SH-SY5Y (cell line): ENCODE results near the gene GMDS.

ENCODE experiments used
- GATA2 ChIP-seq: IDR thresholded peaks from 2 replicates; pipeline ENCODE4 v1.6.1; 2011; ENCODE audit warnings: mild to moderate bottlenecking, low read depth, low read length
- GATA3 ChIP-seq: IDR thresholded peaks from 2 replicates; pipeline ENCODE4 v1.6.1; 2011; ENCODE audit warnings: low read depth, mild to moderate bottlenecking, low read length, moderate library complexity

GMDS gene

DNA sequence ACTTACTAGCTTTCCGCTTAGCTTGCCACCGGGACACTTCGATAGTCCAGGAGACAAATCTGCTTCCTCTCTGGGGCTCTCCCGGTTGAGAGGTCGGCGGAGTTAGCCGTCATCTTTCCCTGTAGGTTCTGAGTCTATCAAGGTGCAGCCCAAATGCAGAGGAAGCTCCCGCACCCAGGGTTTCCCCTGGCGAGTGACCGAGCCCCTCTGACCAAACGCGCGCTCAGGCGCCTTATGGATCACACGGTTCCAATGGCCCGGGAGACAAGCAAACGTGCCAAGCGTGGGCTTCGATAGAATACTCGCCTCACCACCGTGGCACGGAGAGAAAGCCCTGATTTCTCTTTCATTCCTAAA, 651.5 kb downstream of the GMDS start:
- TF ChIP-seq GATA2: no peak
- no peak for TF ChIP-seq GATA3

DNA sequence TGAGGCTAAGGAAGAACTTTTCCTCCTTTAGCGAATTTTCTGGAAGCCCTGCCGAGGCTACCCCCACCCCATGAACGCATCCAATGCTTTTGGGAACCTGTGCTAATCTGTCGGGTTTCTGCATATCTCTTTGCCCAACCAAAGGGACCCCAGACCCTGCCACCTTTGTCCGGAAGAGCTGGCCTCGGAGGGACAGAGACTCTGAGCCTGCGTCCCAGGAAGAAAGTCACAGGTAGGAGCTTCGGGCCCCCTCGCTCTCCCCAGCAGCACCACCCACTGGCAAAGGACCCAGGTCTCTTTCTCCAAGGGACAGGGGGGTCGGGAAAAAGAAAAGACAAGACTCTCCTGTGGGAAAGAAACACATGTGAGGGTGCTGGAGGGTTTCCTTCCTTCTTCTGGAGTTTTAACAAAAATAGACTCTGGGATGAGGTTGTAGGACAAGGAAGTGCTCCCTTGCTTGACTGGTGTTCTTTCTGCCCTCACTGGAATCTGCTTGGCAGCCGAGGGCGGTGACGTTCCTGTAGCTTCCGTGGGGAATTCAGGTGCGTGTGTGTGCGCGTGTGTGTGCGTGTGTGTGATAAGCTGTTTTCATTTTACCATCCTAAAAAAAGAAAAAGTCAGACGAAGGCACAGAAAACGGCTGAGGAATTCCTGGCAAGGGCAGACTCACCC, 652.0 kb downstream of the GMDS start:
- TF ChIP-seq GATA3 (no peak), GATA2 (no peak)

DNA sequence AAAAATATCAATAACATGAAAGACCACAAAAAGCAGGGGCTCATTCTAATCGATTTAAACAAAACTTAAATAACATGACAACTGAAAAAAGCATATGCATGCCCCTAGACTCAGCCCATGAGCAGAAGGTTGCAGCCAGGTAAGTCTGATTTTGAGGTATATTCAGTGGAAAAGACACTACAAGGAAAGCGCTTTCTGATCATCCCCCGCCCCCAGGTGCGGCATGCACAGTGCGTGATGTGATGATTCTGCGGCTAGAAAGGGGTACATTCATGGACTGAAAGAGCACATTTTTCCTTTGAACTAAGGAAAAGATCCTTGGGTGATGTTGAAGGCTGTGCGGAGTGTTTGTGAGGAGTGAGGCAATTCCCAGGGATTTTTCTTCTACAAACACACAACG, 652.6 kb downstream of the GMDS start:
- TF ChIP-seq GATA2: no peak
- no peak for TF ChIP-seq GATA3

DNA sequence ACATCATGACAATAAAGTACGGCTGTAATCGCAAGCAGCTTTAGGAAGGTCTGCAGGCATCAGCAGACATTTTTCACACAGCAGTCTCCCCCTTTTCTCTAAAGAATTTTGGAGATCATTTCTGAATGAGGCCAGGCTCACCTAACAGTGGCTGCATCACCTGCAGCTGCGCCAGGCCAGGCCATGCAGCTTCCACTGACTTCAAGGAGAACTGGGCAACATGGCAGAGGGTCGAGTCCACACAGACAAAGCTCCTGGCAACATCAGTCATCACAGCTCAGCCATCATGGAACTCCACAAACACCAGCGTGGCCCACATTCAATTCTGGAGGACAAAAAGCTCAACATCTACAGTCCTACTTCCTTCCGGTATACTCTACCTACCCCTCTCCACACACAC, 653.5 kb downstream of the GMDS start:
- TF ChIP-seq GATA2 (no peak), GATA3 (no peak)

DNA sequence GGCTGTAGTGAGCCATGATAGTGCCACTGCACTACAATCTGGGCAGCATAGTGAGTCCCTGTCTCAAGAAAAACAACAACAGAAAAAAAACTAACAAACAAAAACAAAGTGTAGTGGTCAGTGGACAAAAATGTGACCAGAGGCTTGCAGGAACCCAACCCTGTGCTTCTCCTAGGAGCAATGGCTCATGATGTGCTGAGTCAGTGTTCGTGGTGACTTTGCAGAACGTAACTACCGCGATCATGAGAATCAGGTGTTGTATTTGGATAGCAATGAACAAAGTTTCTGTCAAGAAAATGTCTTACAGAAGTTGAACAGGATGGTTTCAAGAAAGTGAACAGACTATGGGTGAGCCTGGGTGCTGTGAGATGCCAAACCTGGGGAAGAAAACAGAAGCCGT, 654.2 kb downstream of the GMDS start:
- TF ChIP-seq GATA3: no peak
- TF ChIP-seq GATA2: no peak

DNA sequence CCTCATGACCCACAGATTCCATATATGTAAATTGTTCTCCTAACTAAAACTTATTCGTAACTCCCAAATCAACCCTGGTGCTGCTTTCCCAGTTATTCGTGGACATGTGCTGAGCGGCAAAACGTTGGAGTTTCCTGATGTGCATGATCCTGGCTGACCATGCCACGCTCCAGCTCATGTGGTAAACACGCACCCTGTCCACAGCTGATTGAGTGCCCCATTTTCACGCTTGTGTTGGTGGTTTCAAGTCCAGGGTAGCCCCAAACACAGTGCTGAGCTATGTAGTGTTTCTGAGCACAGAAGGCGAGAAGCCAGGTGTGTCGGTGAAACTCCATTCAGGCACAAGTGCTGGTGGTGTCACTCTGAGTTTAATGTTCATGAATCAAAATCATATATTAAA, 654.8 kb downstream of the GMDS start:
- TF ChIP-seq GATA3 (no peak), GATA2 (no peak)

DNA sequence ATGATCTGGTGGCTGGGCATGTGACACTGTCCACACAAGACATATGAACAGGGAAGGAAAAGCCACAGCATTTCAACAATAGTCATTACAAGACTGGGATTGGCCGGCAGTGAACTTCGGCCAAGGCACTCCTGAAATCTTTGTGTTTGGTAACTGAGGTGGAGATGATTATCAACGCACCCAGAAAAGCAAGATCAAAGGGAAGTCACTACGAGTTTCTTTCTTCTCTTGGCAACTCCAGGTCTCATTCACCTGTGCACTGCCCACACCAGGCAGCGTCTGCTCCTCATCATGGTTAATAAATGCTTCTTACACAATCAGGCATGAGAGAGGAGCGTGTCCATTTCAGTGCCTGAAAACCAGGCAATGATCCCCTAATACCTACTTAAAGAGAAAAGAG, 656.2 kb downstream of the GMDS start:
- TF ChIP-seq GATA3 (no peak), GATA2 (no peak)

DNA sequence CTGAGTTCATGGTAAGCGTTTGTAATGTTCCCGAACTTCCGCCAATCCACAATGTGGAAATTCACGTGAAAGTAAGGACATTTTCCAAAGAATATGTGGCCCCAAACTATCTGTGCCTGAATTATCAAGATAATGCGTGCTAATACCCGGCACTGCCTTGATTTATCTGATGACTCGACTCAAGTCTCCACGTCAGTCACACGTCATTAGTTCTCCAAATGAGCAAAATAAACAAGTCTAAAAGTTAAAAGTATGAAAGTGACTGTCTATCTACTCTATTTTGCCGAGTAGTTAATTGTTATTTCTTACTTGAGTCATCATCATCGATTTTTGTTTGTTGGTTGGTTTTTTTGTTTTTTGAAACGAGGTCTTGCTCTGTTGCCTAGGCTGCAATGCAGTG, 657.4 kb downstream of the GMDS start:
- TF ChIP-seq GATA2 (no peak), GATA3 (no peak)

DNA sequence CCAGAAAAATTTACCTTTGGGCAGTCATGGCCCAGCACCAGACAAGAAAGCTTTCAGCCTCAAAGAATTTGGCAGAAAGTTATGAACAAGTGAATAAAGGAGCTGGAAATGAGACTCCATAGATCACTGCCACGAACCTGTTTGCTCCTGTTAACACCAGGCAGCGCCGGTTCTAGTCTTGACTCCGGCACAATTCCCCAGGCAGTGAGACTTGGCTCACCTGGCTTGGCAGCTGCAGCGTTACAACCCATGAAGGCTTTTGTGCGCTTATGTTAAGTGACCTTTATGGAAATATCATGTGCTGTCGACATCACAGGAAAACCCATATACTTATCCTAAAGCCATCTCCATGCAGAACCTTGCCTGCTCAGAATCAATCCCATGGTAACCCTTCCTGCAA, 657.9 kb downstream of the GMDS start:
- TF ChIP-seq GATA2 (no peak), GATA3 (no peak)

DNA sequence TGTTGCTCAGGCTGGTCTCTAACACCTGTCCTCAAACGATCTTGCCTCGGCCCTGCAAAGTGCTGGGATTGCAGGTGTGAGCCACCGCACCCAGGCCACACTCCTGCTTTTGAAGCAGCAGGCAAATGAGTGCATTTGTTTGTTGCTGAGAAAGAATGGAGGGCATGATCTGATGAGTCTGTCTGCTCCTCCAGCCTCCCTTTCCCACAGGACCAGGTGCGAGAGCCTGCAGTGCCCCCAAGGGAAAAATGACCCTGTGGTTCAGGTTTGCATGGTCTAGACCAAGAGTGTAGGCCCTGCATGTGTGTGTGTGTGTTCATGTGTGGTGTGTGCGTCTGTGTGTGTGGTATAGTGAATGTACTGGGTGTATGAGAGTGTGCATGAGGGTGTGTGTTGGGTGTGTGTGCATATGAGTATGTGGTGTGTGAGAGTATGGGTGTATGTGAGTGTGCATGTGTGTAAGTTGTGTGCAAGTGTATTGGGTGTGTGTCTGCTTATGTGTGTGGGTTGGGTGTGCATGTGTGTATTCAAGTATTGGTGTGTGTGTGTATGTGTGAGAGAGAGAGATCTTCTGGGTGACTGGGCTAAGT, 658.4 kb downstream of the GMDS start:
- TF ChIP-seq GATA2 (no peak), GATA3 (no peak)

DNA sequence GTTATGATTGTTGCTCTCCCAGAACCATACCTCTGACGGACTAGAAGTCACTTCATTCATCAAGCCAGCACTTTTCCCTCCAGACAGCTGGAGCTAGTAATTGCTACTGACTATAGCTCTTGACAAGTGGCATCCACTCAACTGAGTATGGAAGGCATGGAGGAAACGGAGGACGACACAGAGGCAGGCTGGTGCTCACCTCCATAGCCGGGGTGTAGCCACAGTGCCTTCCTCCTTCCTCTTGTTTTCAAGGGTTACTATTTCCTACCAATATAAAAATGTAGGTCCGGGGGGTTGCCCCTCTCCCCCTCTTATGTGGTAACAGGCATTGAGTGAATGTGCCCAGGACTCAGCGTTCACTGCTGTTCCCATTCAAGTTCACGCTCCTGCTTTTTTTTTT, 659.1 kb downstream of the GMDS start:
- TF ChIP-seq GATA3 (no peak), GATA2 (no peak)

DNA sequence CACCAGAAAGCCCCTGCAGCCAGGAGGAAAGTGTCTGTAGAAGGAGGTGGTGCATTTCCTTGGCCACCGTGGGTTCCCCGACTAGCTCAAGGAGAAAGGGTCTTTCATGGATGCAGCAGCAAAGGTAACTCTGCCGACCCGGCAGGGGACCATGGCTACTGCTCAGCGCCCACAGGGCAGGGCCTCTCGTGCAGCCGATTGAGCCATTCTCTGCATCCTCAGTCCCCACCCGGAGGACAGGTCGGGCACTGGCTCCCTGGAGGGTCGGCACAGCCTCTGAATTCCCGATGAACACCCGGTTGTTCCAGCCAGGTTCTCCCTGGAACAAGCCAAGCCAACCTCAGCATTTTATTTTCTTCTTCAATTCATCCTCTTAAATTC, 659.7 kb downstream of the GMDS start:
- TF ChIP-seq GATA2 (no peak), GATA3 (no peak)

DNA sequence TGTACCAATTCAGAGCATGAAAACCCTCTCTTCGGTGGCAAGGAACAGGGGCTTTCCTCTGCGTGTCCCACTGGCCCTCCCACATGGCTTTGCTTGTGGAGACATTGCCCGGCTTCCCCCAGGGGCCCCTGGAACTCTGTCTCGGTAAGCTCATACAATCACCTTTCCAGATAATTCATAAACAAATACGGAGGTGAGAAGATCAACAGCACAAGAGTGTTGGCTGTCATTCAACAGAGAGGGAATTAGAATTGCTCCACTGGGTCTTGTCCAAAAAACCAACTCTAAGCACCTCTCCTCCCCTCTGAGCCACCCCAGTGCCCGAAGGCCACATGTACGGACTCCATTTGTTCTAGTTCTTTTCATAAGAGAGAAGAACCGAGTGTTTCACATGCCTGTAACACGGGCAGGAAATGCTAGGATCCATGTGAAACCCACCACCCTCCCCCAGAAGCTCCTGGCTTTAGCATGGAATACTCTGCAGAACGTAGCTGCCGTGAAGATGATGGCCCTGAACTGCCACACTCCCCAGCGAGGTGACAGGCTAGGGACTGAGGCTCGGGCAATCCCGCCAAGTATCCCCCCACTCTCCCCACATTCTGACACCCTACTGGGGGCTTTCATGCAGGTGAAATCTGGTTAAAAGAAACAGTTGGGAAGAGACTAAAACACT, 660.3 kb downstream of the GMDS start:
- TF ChIP-seq GATA3: no peak

DNA sequence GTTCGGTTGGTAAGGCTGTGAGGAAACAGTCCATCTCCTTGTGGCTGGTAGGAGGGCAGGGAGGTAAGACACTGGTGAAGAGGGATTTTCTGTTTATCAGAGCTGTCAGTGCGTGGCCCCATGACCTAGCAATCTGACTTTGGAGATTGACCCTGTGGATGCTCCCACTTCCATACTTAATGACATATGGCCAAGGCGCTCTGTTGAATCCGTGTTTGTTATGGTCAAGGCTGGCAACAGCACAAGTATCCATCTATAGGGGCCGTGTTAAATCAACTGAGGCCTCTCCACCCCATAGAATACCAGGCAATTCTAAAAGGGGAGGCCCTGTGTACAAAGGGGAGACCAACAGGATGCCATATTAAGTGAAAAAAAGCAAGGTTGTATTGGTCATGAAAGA, 661.3 kb downstream of the GMDS start:
- TF ChIP-seq GATA3 (no peak), GATA2 (no peak)

DNA sequence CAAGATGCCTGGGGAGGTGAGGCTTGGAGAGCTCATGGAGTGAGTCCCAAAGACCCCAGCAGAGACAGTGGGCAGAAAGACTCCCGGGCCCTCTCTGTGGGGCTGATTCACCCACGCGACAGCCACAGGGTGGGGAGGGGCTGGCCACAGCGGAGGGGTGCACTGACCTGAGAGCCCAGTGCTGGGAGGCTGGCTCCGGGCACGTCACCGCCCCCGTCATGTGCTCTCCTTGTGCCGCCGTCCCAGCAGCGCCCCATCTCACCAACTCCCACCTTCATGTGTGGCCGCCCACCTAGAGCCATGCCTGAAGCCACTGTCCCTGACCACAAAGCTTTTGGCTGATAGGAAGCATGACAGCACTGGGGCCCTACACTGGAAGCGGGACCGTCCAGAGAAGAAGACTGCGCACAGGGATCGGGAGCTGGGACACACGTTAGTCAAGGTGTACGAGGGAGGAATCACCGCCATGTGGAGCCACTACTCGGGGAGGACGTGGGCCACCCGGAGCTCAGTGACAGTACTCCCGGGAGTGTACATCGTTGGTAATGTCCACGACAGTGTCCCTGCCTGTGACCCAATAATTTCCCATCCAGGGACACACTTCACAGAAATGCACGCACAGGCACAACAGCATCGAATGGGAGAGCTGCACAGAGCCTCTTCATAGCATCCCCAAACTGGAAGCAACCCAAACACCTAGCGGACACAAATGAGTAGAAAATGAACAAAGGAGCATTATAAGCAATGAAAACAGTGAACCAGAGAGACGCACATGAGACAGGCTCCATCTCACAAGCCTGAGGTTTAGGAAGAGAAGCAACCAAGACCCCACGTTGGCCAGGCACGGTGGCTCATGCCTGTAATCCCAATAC, 664.0 kb downstream of the GMDS start:
- TF ChIP-seq GATA2 (no peak), GATA3 (no peak)

DNA sequence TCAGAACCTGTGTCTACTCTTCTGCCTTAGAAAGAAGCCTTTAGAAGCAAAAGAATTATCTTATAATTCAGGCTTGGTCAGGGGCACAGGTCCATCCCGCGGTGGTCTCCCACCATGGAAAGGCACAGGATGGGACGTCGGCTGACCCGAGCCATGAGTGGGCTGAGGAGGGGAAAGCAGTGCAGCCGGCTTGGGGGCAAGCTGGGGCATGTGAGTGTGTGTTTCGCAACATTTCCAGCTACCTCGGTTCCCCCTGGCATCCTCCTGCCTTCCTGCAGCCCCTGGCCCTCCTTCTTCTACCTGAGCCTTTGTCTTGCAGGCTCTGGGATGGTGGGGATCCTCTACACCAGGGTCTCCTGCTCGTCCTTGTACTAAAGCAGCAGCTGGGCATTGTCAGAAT, 664.8 kb downstream of the GMDS start:
- TF ChIP-seq GATA3 (no peak), GATA2 (no peak)

DNA sequence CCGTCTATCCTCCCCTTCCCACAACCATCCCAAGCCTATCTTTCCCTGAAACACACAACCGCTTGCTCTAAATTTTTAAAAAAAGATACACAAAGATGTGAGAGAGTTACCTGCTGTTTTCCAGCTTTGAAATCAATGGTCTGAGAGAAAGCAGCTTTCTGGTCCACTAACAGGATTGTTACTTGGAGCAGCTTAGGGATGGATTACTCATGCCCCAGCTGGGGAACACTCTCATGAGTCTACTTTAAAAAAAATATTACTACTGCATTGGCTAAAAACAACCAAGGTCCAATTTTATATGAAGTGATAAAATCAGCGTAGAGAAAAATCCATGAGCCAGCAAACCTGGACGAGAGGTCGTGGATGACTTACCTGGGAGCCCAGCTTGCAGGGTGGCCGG, 665.3 kb downstream of the GMDS start:
- TF ChIP-seq GATA2 (no peak), GATA3 (no peak)
